ENCODE measurements around the gene MYF5. TPM values are rescaled to one million over a fixed set of nuclear protein-coding genes. Genes with fewer than 3 reads are reported as not detected.

MYF5 gene
- total RNA-seq, 4 donors from 2014 or later = not detected

DNA sequence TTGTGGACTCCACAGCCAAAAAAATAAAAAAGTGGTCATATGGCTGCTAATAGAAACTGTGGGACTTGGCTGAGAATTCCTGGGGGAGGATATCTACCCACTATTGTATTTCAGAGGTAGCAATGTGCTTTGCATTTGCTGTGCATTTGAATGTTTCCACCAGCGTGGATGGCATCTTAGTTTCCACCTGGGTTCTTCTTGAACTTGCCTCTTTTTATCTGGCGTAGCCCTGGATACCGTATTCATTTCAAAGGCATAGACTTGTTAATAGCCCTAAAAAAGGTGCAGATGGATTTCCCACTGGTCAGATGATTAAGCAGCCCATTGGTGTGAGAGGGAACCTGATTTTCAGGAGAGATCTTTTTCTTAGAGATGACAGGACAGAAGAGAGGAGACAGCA is 1.9 kb upstream of the MYF5 start:
- H3K9me3 ChIP-seq = no peaks in the 10 kb centered on the region
- no peaks in the 10 kb centered on the region for H3K36me3 ChIP-seq
- H3K4me3 ChIP-seq = no peak overlapping the region
- no peaks in the 10 kb centered on the region for H3K27me3 ChIP-seq
- H3K4me1 ChIP-seq = no peaks in the 10 kb centered on the region
- DNase-seq = no peak
- no peak overlapping the region for H3K27ac ChIP-seq
- TF ChIP-seq POLR2A (IDR thresholded peaks at IDR 0.05) = no peak
- TF ChIP-seq, protein P1, sequence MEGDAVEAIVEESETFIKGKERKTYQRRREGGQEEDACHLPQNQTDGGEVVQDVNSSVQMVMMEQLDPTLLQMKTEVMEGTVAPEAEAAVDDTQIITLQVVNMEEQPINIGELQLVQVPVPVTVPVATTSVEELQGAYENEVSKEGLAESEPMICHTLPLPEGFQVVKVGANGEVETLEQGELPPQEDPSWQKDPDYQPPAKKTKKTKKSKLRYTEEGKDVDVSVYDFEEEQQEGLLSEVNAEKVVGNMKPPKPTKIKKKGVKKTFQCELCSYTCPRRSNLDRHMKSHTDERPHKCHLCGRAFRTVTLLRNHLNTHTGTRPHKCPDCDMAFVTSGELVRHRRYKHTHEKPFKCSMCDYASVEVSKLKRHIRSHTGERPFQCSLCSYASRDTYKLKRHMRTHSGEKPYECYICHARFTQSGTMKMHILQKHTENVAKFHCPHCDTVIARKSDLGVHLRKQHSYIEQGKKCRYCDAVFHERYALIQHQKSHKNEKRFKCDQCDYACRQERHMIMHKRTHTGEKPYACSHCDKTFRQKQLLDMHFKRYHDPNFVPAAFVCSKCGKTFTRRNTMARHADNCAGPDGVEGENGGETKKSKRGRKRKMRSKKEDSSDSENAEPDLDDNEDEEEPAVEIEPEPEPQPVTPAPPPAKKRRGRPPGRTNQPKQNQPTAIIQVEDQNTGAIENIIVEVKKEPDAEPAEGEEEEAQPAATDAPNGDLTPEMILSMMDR (IDR thresholded peaks at IDR 0.05) = no peak
- intact Hi-C loops (cut with DNase I; ENCODE audit: low total_unique reads) = no loop called here

- Histone ChIP-seq H3K4me1 (no peaks in the 10 kb centered on the region), H3K36me3 (no peaks in the 10 kb centered on the region), H3K4me3 (no peak overlapping the region), H3K27me3 (no peaks in the 10 kb centered on the region), H3K27ac (no peak overlapping the region), H3K9me3 (no peaks in the 10 kb centered on the region)
- TF ChIP-seq POLR2A (IDR thresholded peaks at IDR 0.05) = no peak
- TF ChIP-seq, protein P1 (IDR thresholded peaks at IDR 0.05) = no peak
- DNase-seq = no peak
- intact Hi-C loops (cut with DNase I; ENCODE audit: low total_unique reads) = no loop called here
These were observed 931 bp upstream of the MYF5 start for GRCh38 chr12:80715713-80716249.

DNA sequence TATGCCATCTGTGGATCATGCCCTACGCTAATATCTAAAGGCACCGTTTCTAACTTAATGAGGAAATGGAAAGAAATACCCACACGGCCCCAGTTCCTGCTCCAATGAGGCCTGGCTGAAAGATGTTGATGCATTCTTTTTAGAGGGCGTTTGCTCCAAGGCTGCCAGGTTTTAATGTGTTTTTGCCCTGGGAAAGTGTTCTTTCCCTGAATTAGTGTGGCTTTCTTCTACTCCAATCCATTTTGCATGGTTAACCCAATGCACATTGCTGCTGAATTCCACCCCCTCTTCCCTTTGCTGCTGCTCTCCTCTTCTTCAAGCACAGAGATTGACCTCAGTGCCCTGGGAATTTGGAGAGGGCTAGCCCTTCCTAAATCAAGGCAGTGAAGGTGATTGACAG is 1.1 kb downstream of the MYF5 start:
- intact Hi-C loops (cut with DNase I; ENCODE audit: low total_unique reads) = no loop called here
- H3K27ac ChIP-seq = no peak overlapping the region
- no peaks in the 10 kb centered on the region for H3K27me3 ChIP-seq
- H3K4me3 ChIP-seq = no peak overlapping the region
- H3K9me3 ChIP-seq = no peaks in the 10 kb centered on the region
- H3K4me1 ChIP-seq = no peaks in the 10 kb centered on the region
- no peak for DNase-seq
- TF ChIP-seq POLR2A (IDR thresholded peaks at IDR 0.05) = no peak
- TF ChIP-seq, protein P1 (IDR thresholded peaks at IDR 0.05) = no peak
- H3K36me3 ChIP-seq = no peaks in the 10 kb centered on the region

- no peak for DNase-seq
- Histone ChIP-seq H3K27me3 (no peaks in the 10 kb centered on the region), H3K36me3 (no peaks in the 10 kb centered on the region), H3K4me1 (no peaks in the 10 kb centered on the region), H3K27ac (no peak overlapping the region), H3K9me3 (no peaks in the 10 kb centered on the region), H3K4me3 (no peak overlapping the region)
- TF ChIP-seq, protein P1 (IDR thresholded peaks at IDR 0.05) = no peak
- TF ChIP-seq POLR2A (IDR thresholded peaks at IDR 0.05) = no peak
- intact Hi-C loops (cut with DNase I; ENCODE audit: low total_unique reads) = no loop called here
These were observed 3.8 kb downstream of the MYF5 start for GRCh38 chr12:80720516-80720915.

GRCh38 chr12:80721326-80721725 is 4.6 kb downstream of the MYF5 start:
- Histone ChIP-seq H3K36me3 (no peaks in the 10 kb centered on the region), H3K9me3 (no peaks in the 10 kb centered on the region), H3K27me3 (no peaks in the 10 kb centered on the region), H3K4me3 (no peak overlapping the region), H3K4me1 (no peaks in the 10 kb centered on the region), H3K27ac (no peak overlapping the region)
- no peak for DNase-seq
- no peak for TF ChIP-seq POLR2A (IDR thresholded peaks at IDR 0.05)
- TF ChIP-seq, protein P1 (IDR thresholded peaks at IDR 0.05) = no peak
- intact Hi-C loops (cut with DNase I; ENCODE audit: low total_unique reads) = no loop called here

Measured in uterus (tissue), 4 donors.